GM12865 (cell line): ENCODE results near the gene SLC6A19.
A peak's percentile ranks its signal among the peaks of the same experiment; 100 is the strongest.

Experiments
- DNase-seq: peaks from one replicate; pipeline ENCODE4 v3.0.0; 2010; ENCODE audit warnings: low read depth
- H3K4me3 ChIP-seq: 2 replicates; pipeline ENCODE4 v1.5.1; 2011; ENCODE audit warnings: mild to moderate bottlenecking, low read depth, low read length, control low read depth
- CTCF ChIP-seq: IDR thresholded peaks from 2 replicates; pipeline ENCODE4 v1.5.1; 2011; ENCODE audit warnings: low read length, control low read depth, low read depth, inconsistent platforms; ENCODE audit not compliant: insufficient read depth; ENCODE audit errors: missing control alignments

The SLC6A19 gene

GRCh38 chr5:1252681-1253080 is 51.3 kb downstream of the SLC6A19 start:
- no peak for DNase-seq
- no peak for TF ChIP-seq CTCF
- no peak overlapping the region for H3K4me3 ChIP-seq

DNA sequence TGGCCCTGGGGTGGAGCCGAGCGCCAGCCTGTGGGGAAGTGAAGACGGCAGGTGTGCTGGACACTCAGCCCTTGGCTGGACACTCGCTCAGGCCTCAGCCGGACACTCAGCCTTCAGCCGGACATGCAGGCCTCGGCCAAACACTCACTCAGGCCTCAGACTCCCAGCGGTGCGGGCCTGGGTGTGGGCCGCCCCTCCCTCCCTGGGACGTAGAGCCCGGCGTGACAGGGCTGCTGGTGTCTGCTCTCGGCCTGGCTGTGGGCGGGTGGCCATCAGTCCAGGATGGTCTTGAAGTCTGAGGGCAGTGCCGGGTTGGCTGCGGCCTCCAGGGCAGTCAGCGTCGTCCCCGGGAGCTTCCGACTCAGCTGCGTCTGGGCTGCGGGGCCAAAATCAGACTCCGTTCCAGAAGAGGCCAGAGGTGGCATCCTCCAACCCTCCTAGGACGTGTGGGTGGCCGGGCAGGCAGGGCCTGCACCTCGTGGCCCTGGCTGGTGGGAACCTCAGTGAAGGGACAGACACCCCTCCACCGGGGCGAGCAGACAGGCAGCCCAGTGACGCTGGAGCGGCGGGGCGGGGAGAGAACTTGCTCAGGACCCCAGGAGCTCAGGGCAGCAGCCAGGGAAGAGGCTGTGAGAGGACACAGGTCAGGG is 52.2 kb downstream of the SLC6A19 start:
- DNase-seq: no peak
- no peak for TF ChIP-seq CTCF
- H3K4me3 ChIP-seq: no peak overlapping the region

GRCh38 chr5:1254196-1254595 is 52.8 kb downstream of the SLC6A19 start:
- H3K4me3 ChIP-seq: no peak overlapping the region
- DNase-seq: no peak
- no peak for TF ChIP-seq CTCF

DNA sequence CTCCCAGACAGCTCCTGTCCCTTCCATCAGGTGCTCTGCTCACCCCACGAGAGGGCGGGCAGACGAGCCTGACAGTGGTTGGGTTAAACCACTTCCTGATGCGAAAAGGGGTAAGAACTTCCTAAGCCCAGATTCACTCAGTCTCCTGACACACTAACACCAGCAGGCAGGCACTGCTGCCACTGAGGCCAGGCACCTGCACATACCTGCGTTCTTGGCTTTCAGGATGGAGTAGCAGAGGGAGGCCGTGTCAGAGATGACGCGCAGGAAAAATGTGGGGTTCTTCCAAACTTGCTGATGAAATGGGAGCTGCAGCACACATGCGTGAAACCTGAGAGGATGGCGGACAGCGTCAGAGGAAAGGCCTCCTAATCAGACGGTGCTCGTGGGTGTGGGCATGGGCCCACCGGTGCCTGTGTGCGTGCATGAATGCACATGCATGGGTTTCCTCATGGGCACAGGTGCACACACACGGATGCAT is 53.7 kb downstream of the SLC6A19 start:
- no peak overlapping the region for H3K4me3 ChIP-seq
- TF ChIP-seq CTCF: no peak
- DNase-seq: peak; percentile 9

DNA sequence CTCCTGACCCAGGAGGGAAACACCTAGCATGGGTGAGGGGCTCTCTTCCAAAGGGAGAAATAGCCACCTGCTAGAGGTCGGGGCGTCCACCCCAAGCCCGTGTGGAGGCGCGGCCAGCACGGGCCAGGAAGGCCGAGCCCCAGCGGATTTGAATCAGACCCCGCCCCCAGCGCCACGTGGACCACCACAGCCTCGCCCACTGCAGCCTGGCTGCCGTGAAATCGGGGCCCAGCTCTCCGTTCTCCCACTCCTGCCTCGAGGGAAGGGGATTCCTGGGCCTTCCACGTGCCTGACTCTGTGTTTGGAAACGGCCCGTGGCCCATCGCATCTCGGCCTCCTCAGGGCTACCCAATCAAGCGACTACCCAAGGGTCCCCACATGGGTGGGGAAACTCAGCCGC is 55.4 kb downstream of the SLC6A19 start:
- TF ChIP-seq CTCF: no peak
- H3K4me3 ChIP-seq: no peak overlapping the region
- DNase-seq: no peak

DNA sequence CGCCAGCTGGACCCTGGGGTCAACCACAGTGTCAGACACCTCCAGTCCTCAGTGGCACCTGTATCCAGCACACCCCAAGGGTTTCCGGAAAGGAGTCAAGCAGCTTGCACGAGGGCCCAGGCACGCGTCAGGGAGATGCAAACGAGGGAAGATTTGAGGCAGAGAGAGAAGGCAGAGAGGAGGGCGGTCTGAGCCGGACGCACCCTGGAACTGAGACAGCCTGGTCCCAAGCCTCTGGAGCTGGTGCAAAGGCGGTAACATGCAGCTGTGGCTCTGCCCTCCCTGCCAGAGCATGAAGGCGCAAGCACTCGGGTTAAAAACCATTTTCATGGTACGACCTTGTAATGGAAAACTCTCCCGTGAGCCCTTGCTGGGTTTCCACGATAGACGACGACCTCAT is 56.0 kb downstream of the SLC6A19 start:
- no peak for TF ChIP-seq CTCF
- no peak for DNase-seq
- H3K4me3 ChIP-seq: no peak overlapping the region

- no peak for TF ChIP-seq CTCF
- H3K4me3 ChIP-seq: no peak overlapping the region
- no peak for DNase-seq
Observed at GRCh38 chr5:1257841-1258240, 56.4 kb downstream of the SLC6A19 start.
